ENCODE data around the gene FAM107B. TPM values are rescaled to one million over a fixed set of nuclear protein-coding genes. Genes with fewer than 3 reads are reported as not detected.

FAM107B gene
- total and polyA plus RNA-seq, 2 of the 8 experiments (the other 6 are each of a cell fraction or from before 2014, with no cell fraction given), result 7.5 to 28.1 TPM

GRCh38 chr10:14601872-14602725 lies 172.6 kb downstream of the FAM107B start:
- Histone ChIP-seq H3K23me2 (ENCODE audit: low read depth, low read length) (peaks cover 5% of the 10 kb centered on the region; the same call in 1 of the 2 replicates), H4K5ac (ENCODE audit: insufficient read length, low read depth, low read length) (no peak overlapping the region), H3K18ac (ENCODE audit: extremely low read depth, low read length) (no peak overlapping the region), H4K8ac (ENCODE audit: extremely low read depth, insufficient read depth, low read length) (no peak overlapping the region), H2BK5ac (ENCODE audit: low read depth, low read length) (no peak overlapping the region), H2AFZ (ENCODE audit: low read length) (no peak overlapping the region), H3K9ac (replicated peaks in 1 of 4; ENCODE audit: extremely low read depth in 1 of 4, low read depth in 3 of 4, low read length in 3 of 4) (no peak overlapping the region), H2BK15ac (ENCODE audit: low read length) (no peak overlapping the region), H4K91ac (replicated peaks; ENCODE audit: insufficient read length, low read length) (no peak overlapping the region), H3K4ac (replicated peaks; ENCODE audit: insufficient read length, low read depth, low read length) (no peak overlapping the region), H3K4me1 (replicated peaks in 1 of 4; ENCODE audit: control insufficient read depth in 3 of 4, insufficient read depth in 4 of 4, low read length in 3 of 4) (peaks cover 0 to 3% (median 2%) of the 10 kb centered on the region in 4 experiments; a peak in 5 of 7 replicates), H3K14ac (ENCODE audit: insufficient read length) (no peak overlapping the region), H4K20me1 (replicated peaks in 1 of 2; ENCODE audit: control insufficient read depth in 1 of 2, insufficient read depth in 2 of 2, low read length in 2 of 2) (peaks cover 2 to 7% of the 10 kb centered on the region in 2 experiments), H3K79me2 (ENCODE audit: control insufficient read depth in 1 of 2, insufficient read depth in 2 of 2, low read length in 2 of 2) (peaks cover 0 to 37% of the 10 kb centered on the region in 2 experiments; a peak in 2 of 4 replicates), H3K23ac (ENCODE audit: insufficient read length) (no peak overlapping the region), H2BK12ac (ENCODE audit: low read depth, low read length) (no peak overlapping the region), H3K79me1 (ENCODE audit: low read depth, low read length) (peaks cover 6% of the 10 kb centered on the region), H2AK5ac (ENCODE audit: low read depth, low read length) (no peak overlapping the region), H3K4me3 (ENCODE audit: extremely low read depth in 1 of 4, insufficient read depth in 2 of 4, low read depth in 3 of 4, low read length in 4 of 4) (peak overlapping the region in 1 of 4 experiments; percentile 0; a peak in 1 of 8 replicates), H3K9me3 (ENCODE audit: insufficient read depth in 2 of 2, low read depth in 1 of 2, low read length in 1 of 2) (no peaks in the 10 kb centered on the region), H2BK120ac (replicated peaks; ENCODE audit: low read depth, low read length) (no peak overlapping the region), H3K27ac (ENCODE audit: low read depth, low read length) (no peak overlapping the region), H3K56ac (replicated peaks; ENCODE audit: insufficient read length, low read depth, low read length) (no peak overlapping the region), H2BK20ac (ENCODE audit: low read length) (no peak overlapping the region), H3K27me3 (replicated peaks in 1 of 4; ENCODE audit: control insufficient read depth in 3 of 4, extremely low read depth in 1 of 4, insufficient read depth in 3 of 4, low read length in 3 of 4) (peaks cover 0 to 7% (median 2%) of the 10 kb centered on the region in 4 experiments; a peak in 3 of 7 replicates), H3K4me2 (ENCODE audit: insufficient read depth in 1 of 2, low read depth in 2 of 2, low read length in 2 of 2) (peak overlapping the region in 1 of 2 experiments; percentile 77; a peak in 1 of 4 replicates), H3K36me3 (ENCODE audit: control insufficient read depth in 2 of 4, insufficient read depth in 4 of 4, low read length in 3 of 4) (peaks cover 0 to 5% (median 0%) of the 10 kb centered on the region in 4 experiments; a peak in 1 of 8 replicates)
- POLR2A ChIA-PET (ENCODE audit: partially characterized antibody), result interaction anchor here (1.3 kb wide), 1 partner anchor 11 kb away, joined by 3 read pairs; no protein-coding TSS in a partner anchor
- CTCF ChIA-PET (ENCODE audit: partially characterized antibody), result no interaction called here
- TF ChIP-seq CEBPB (IDR thresholded peaks at IDR 0.05; ENCODE audit: low read depth, low read length) (peak; percentile 72; the same call in 1 of the 2 replicates), GABPA (IDR thresholded peaks at IDR 0.05; ENCODE audit: borderline replicate concordance, insufficient read depth, low read length) (no peak)
- 88% methylated on average over 16 of the region's 16 CpGs; no CpG with 5 or more reads in 1 of the 2 experiments for WGBS, 2 experiments (ENCODE audit: extremely low coverage in 1 of 2, insufficient coverage in 1 of 2, insufficient read length in 1 of 2, insufficient replicate concordance in 2 of 2, low coverage in 1 of 2, low lambda C conversion rate in 2 of 2, missing lambda C conversion rate in 1 of 2)
- no peak for FAIRE-seq
- DNase-seq (ENCODE audit: low read depth in 1 of 2, low spot score in 2 of 2), result no peak

Measured in H1 (cell line).